ENCODE results near the gene GRHL1. TPM values are rescaled to one million over a fixed set of nuclear protein-coding genes. Genes with fewer than 3 reads are reported as not detected.

Gene GRHL1
- total and polyA plus RNA-seq, 2 of the 4 experiments (the other 2 are of a cell fraction) = 0.18 to 0.21 TPM

DNA sequence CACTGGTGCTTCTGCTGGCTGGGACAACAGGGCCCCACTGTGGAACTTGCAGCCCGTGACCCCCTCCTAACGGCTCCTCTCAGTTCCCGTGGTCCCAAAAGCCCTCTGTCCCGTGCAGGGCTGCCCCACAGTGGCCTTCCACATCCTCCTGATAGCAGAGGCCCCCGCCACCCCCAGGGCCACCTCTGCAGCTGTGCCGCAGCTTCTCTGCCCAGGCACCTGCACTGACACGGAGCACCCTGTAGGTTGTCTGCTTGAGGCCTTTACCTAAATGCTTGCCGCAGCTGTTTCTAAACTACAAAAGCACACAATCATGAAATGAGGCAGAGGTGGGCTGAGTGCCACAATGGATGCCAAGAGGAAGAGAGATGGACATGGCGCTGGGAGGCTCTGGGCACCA is 13.5 kb upstream of the GRHL1 start:
- dilution Hi-C loops (cut with HindIII; ENCODE audit: low sequenced_read_pairs, unreplicated experiment) = no loop called here
- H3K27ac ChIP-seq (ENCODE audit: insufficient read depth, low read length) = no peak overlapping the region
- no peak overlapping the region for H3K56ac ChIP-seq (ENCODE audit: extremely low read depth, insufficient read depth, low read length)
- in situ Hi-C loops (cut with MboI; ENCODE audit: low sequenced_read_pairs) = no loop called here
- ChIA-PET POLR2A (ENCODE audit: unreplicated experiment) (no interaction called here), CTCF (no interaction called here)
- H2BK15ac ChIP-seq (ENCODE audit: low read depth, low read length) = no peak overlapping the region
- H3K9me1 ChIP-seq (ENCODE audit: insufficient read depth, low read length) = peaks cover 15% of the 10 kb centered on the region
- H4K5ac ChIP-seq (ENCODE audit: low read depth, low read length) = no peak overlapping the region
- H3K4me1 ChIP-seq (ENCODE audit: control insufficient read depth, insufficient read depth, low read length) = peaks cover 10% of the 10 kb centered on the region
- H3K9me3 ChIP-seq (ENCODE audit: control insufficient read depth, insufficient read depth, low read length) = no peaks in the 10 kb centered on the region
- ATAC-seq (ENCODE audit: low read depth) (no peak), DNase-seq (no peak)
- H3K18ac ChIP-seq (ENCODE audit: low read depth, low read length) = no peak overlapping the region
- H3K4me3 ChIP-seq (ENCODE audit: insufficient read depth, low read depth, low read length) = no peak overlapping the region
- H2AK9ac ChIP-seq (replicated peaks; ENCODE audit: low read depth, low read length, poor library complexity) = no peak overlapping the region
- no peak overlapping the region for H2AK5ac ChIP-seq (ENCODE audit: low read depth, low read length)
- H2BK120ac ChIP-seq (ENCODE audit: low read depth, low read length) = no peak overlapping the region
- no peaks in the 10 kb centered on the region for H4K20me1 ChIP-seq (ENCODE audit: insufficient read depth, low read length)
- no peaks in the 10 kb centered on the region for H3K79me1 ChIP-seq (ENCODE audit: low read depth in 1 of 2, low read length in 2 of 2)
- intact Hi-C loops (cut with micrococcal nuclease) = no loop called here
- H3K27me3 ChIP-seq (ENCODE audit: control insufficient read depth, insufficient read depth, low read length) = no peaks in the 10 kb centered on the region
- H3K4ac ChIP-seq (ENCODE audit: low read depth, low read length) = no peak overlapping the region
- H2BK20ac ChIP-seq (ENCODE audit: low read depth, low read length) = no peak overlapping the region
- H4K8ac ChIP-seq (ENCODE audit: low read depth in 2 of 2, low read length in 2 of 2) = no peak overlapping the region
- 0% methylated on average over 1 of the region's 9 CpGs; no CpG with 5 or more reads in 1 of the 2 experiments for WGBS, 2 experiments (ENCODE audit: extremely low coverage in 2 of 2, insufficient read length in 1 of 2)
- H4K91ac ChIP-seq (ENCODE audit: insufficient read depth, low read depth, low read length) = no peak overlapping the region
- H3K4me2 ChIP-seq (ENCODE audit: low read depth, low read length) = no peak overlapping the region
- no peak overlapping the region for H2BK5ac ChIP-seq (ENCODE audit: low read depth, low read length, poor library complexity, severe bottlenecking)
- no peak overlapping the region for H3K9ac ChIP-seq (ENCODE audit: low read depth, low read length)
- no peak overlapping the region for H2AFZ ChIP-seq (replicated peaks; ENCODE audit: low read length, poor library complexity)
- TF ChIP-seq, protein P1, sequence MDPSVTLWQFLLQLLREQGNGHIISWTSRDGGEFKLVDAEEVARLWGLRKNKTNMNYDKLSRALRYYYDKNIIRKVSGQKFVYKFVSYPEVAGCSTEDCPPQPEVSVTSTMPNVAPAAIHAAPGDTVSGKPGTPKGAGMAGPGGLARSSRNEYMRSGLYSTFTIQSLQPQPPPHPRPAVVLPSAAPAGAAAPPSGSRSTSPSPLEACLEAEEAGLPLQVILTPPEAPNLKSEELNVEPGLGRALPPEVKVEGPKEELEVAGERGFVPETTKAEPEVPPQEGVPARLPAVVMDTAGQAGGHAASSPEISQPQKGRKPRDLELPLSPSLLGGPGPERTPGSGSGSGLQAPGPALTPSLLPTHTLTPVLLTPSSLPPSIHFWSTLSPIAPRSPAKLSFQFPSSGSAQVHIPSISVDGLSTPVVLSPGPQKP (IDR thresholded peaks at IDR 0.05; ENCODE audit: borderline replicate concordance, low read depth, low read length) = no peak
- TF ChIP-seq CHD1 (IDR thresholded peaks at IDR 0.05; ENCODE audit: low read depth, low read length) = no peak
- no peak for TF ChIP-seq FOS (IDR thresholded peaks at IDR 0.05; ENCODE audit: low read depth, low read length)
- TF ChIP-seq CEBPB (IDR thresholded peaks at IDR 0.05; ENCODE audit: low read depth, low read length) = no peak
- TF ChIP-seq MAZ (IDR thresholded peaks at IDR 0.05; ENCODE audit: borderline replicate concordance, low read depth, low read length) = no peak
- no peak overlapping the region for H3K14ac ChIP-seq (replicated peaks; ENCODE audit: low read depth, low read length)
- H3K23ac ChIP-seq (ENCODE audit: low read depth, low read length) = no peak overlapping the region
- peaks cover 5% of the 10 kb centered on the region; the same call in 1 of the 2 replicates for H3K36me3 ChIP-seq (ENCODE audit: control insufficient read depth, insufficient read depth, low read length)
- BruUV-seq (replicated peaks) = no TSS peak

All from IMR-90 (cell line).